ENCODE results near the gene WWOX. TPM values are rescaled to one million over a fixed set of nuclear protein-coding genes. Genes with fewer than 3 reads are reported as not detected.

The WWOX gene
- polyA plus RNA-seq, 1 donor (not counting 4 experiments of a cell fraction or from before 2014, with no cell fraction given) = 5.1 TPM

DNA sequence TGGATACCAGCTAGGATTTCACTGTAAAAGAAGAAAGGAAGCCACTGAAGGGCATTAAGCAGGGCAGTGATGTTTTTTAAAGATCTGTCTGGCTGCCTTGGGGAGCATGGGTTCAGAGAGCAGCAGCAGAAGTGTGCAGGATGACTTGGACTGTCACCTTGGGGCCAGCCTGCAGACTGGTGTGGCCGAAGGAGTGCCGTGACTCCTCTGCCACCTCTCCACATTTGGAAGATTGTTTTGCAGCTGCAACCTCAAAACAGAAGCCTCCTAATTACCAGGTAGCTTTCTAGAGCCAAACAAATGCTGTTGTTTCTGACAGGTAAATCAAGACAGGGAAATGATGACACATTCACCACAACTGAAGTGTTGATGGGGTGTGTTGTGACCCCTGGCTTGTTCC lies 681.4 kb downstream of the WWOX start:
- no peaks in the 10 kb centered on the region for H3K36me3 ChIP-seq (ENCODE audit: control insufficient read depth in 2 of 2, extremely low read depth in 1 of 2, insufficient read depth in 2 of 2, low read length in 2 of 2)
- no peak overlapping the region for H2AFZ ChIP-seq (ENCODE audit: control insufficient read depth, low read length)
- H3K4me1 ChIP-seq (ENCODE audit: control insufficient read depth, extremely low read depth, insufficient read depth, low read length) = no peaks in the 10 kb centered on the region
- H3K4me3 ChIP-seq (ENCODE audit: control insufficient read depth in 2 of 3, extremely low read depth in 1 of 3, insufficient read depth in 2 of 3, low read depth in 1 of 3, low read length in 3 of 3) = no peak overlapping the region
- H3K79me2 ChIP-seq (ENCODE audit: control insufficient read depth, insufficient read depth, low read length) = no peaks in the 10 kb centered on the region
- no peaks in the 10 kb centered on the region for H3K9me1 ChIP-seq (ENCODE audit: control insufficient read depth, extremely low read depth, insufficient read depth, low read length)
- no peak overlapping the region for H3K27ac ChIP-seq (ENCODE audit: control insufficient read depth, insufficient read depth, low read length)
- FAIRE-seq (no peak), DNase-seq (ENCODE audit: low read depth, low spot score) (no peak)
- H3K9ac ChIP-seq (ENCODE audit: control insufficient read depth, extremely low read depth, insufficient read depth, low read length) = no peak overlapping the region
- TF ChIP-seq CTCF (optimal IDR thresholded peaks at IDR 0.05 in 1 of 3, IDR thresholded peaks at IDR 0.05 in 1 of 3, conservative IDR thresholded peaks at IDR 0.05 in 1 of 3; ENCODE audit: extremely low read depth in 1 of 3, insufficient read depth in 2 of 3, low read length in 3 of 3) = no peak
- TF ChIP-seq EZH2 (IDR thresholded peaks at IDR 0.05; ENCODE audit: low read length) = no peak
- H3K27me3 ChIP-seq (ENCODE audit: control insufficient read depth, extremely low read depth, insufficient read depth, low read length) = peaks cover 11% of the 10 kb centered on the region
- H3K4me2 ChIP-seq (ENCODE audit: control insufficient read depth, extremely low read depth, insufficient read depth, low read depth, low read length) = no peak overlapping the region
- dilution Hi-C loops (cut with MboI; ENCODE audit: extremely low pct_ligation_motif_present, low sequenced_read_pairs) = no loop called here
- no peaks in the 10 kb centered on the region for H4K20me1 ChIP-seq (ENCODE audit: control insufficient read depth, extremely low read depth, insufficient read depth, low read length)
- no peaks in the 10 kb centered on the region for H3K9me3 ChIP-seq (ENCODE audit: control insufficient read depth, low read depth, low read length)

DNA sequence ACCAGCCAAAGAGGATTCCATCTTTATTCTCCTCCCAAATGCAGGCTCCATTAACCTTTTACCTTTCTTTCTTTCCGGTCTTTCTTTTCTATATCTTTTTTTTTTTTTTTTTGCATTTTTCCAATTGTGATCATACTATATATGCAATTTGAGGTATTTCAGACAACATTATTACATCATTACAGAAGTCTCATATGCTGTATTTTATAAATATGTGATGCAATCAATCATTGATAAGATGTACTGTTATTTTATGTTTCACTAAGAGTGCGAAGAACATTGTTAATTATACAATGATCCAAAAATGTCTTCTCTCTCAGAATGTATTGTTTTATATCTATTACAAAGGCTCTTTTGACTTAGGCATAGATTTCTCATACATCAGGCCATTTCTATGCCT lies 683.1 kb downstream of the WWOX start:
- no peaks in the 10 kb centered on the region for H3K9me1 ChIP-seq (ENCODE audit: control insufficient read depth, extremely low read depth, insufficient read depth, low read length)
- no peak overlapping the region for H3K4me2 ChIP-seq (ENCODE audit: control insufficient read depth, extremely low read depth, insufficient read depth, low read depth, low read length)
- H3K79me2 ChIP-seq (ENCODE audit: control insufficient read depth, insufficient read depth, low read length) = no peaks in the 10 kb centered on the region
- H3K4me3 ChIP-seq (ENCODE audit: control insufficient read depth in 2 of 3, extremely low read depth in 1 of 3, insufficient read depth in 2 of 3, low read depth in 1 of 3, low read length in 3 of 3) = no peak overlapping the region
- peaks cover 11% of the 10 kb centered on the region for H3K27me3 ChIP-seq (ENCODE audit: control insufficient read depth, extremely low read depth, insufficient read depth, low read length)
- no peaks in the 10 kb centered on the region for H4K20me1 ChIP-seq (ENCODE audit: control insufficient read depth, extremely low read depth, insufficient read depth, low read length)
- TF ChIP-seq EZH2 (IDR thresholded peaks at IDR 0.05; ENCODE audit: low read length) (no peak), CTCF (optimal IDR thresholded peaks at IDR 0.05 in 1 of 3, IDR thresholded peaks at IDR 0.05 in 1 of 3, conservative IDR thresholded peaks at IDR 0.05 in 1 of 3; ENCODE audit: extremely low read depth in 1 of 3, insufficient read depth in 2 of 3, low read length in 3 of 3) (no peak)
- no peak for DNase-seq (ENCODE audit: low read depth, low spot score)
- H3K36me3 ChIP-seq (ENCODE audit: control insufficient read depth in 2 of 2, extremely low read depth in 1 of 2, insufficient read depth in 2 of 2, low read length in 2 of 2) = no peaks in the 10 kb centered on the region
- H3K27ac ChIP-seq (ENCODE audit: control insufficient read depth, insufficient read depth, low read length) = no peak overlapping the region
- no peak for FAIRE-seq
- dilution Hi-C loops (cut with MboI; ENCODE audit: extremely low pct_ligation_motif_present, low sequenced_read_pairs) = no loop called here
- H3K9ac ChIP-seq (ENCODE audit: control insufficient read depth, extremely low read depth, insufficient read depth, low read length) = no peak overlapping the region
- H2AFZ ChIP-seq (ENCODE audit: control insufficient read depth, low read length) = no peak overlapping the region
- no peaks in the 10 kb centered on the region for H3K9me3 ChIP-seq (ENCODE audit: control insufficient read depth, low read depth, low read length)
- no peaks in the 10 kb centered on the region for H3K4me1 ChIP-seq (ENCODE audit: control insufficient read depth, extremely low read depth, insufficient read depth, low read length)

Data from keratinocyte (primary cell).